GM04503 (cell line): ENCODE results near the gene WDR48.

Experiments
- DNase-seq: peaks from one replicate; pipeline ENCODE4 v3.0.0-alpha.2; 2012; ENCODE audit warnings: low read depth

WDR48 gene

DNA sequence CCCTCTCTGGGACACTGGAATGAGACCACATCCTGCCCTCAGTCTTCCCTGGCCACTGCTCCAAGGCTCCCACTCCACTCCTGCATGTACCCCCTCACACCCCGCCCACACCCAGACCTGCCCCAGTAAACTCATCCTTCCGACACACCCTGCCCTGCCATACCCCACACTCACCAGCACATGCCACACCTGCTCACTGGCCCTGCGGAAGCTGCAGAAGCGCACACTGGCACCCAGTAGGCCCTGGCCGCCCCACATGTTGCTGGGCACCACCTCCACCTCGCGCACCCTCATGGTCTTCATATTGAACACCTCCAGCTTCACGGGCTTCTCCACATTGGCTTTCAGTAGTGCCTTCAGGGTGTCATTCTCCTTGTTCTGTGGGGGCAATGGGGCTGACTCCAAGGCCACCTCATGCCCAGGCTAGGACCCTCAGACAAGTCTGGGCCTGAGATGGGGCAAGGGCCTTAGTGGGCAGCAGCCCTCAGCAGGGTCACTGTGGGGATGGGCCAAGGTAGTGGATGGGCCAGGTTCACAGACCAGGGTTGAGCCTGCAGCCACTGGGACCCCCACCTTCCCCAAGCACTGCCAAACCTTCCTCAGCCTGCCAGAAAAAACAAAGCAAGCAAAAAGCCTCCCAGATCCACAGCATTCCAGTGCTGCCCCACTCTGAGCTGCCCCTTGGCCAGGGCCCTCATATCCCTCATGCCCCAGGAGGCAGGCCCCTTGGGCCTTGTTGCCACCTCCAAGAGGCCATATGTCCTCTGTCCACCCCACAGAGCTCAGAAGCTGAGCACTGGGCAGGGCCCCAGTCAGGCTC lies 50.9 kb downstream of the WDR48 start:
- DNase-seq = no peak

DNA sequence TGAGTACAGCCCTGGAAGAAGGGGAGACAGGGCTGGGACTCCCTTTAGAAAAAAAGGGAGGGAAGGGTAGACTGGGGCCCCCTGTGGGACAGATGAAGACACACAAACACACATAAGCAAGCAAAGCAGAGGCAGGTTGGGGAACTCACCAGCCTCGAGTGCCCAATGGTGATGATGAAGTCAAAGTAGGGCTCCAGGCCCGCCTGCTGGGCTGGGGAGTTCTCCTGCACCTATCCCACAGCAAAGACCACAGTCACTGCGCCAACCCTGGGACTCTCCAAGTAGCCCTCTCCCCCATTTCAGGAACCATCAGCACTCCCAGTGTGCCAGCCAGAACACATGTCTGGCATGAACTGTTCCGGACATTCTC lies 51.5 kb downstream of the WDR48 start:
- no peak for DNase-seq

DNA sequence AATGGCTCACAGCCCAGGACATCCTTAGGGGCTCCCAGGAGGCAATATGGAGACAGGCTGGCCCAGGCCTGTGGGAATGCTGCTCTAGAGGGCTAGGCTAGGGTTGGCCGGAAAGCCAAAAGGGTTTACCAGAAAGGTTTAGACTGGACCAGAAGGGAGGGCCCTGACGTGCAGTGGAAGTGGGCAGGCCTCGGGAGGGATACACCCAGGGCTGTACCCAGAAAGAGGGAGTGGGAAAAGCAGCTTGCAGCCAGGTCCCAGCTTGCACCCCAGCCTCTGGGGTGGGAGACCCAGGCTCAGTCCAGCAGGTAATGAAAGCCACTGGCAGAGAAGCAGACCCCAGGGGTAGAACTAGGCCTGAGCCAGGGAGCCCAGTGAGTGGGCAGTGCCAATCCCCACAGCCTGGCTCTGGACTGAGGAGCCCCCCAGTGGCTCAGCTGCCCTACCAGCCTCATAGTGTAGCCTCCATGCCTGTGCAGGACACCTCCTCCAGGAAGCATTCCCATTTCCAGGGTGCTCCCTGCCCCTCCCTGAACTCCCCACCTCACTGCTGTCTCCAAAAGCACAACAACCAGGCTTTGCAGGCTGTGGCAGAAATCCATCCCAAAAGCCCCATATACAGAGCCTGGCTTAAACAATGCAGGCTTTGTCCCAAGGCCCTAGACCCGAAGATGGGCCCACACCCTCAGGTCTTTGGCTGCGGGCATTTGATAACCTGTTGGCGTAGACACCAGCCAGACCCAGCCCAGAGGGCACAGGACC lies 52.2 kb downstream of the WDR48 start:
- DNase-seq = no peak

- DNase-seq = no peak
Observed at GRCh38 chr3:39104961-39105686, 53.3 kb downstream of the WDR48 start.

GRCh38 chr3:39105687-39106063 lies 53.9 kb downstream of the WDR48 start:
- DNase-seq = no peak

GRCh38 chr3:39106281-39106811 lies 54.5 kb downstream of the WDR48 start:
- DNase-seq = no peak

- DNase-seq = no peak
Observed at GRCh38 chr3:39106851-39107387, 55.1 kb downstream of the WDR48 start.

DNA sequence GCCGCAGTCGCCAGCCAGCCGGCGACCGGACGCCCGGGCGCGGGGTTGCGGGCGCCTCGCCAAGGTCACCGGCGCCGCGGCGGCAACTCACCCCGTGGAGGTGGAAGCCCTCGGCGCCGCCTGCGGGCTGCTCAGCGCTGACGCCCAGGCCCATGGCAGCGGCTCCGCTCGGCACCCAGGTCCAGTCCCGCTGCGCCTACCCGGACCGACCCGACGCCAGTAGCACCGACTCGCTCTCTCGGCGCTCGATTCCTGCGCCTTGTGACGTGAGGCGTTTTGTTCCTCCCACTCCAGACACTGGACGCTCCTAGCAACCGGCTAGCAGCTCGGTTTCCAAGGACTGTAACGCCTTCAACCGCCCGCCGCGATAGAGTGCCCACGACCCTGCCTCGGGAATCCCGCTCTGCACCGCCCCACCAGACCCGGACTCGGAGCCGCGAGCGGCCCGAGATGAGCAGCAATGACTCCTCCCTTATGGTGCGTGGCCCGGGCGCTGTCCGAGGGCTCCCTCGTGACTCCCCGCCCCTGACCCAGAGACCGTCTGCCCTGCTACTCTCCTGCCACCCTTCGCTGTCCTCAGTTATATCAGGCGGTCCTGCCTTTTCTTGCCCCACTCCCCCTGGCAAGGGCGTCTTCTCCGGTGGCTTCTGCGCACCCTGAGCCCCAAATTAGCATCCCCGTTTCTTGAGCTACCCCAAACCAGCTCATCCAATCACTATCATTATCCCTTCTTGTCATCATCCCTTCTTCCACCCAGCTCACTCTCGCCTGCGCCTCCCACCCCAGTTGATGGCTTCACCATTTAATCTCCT lies 55.8 kb downstream of the WDR48 start, which contains the start of the genes GORASP1 and TTC21A:
TSS of gene GORASP1 (minus strand) at position 240 of the 812 bp plus-strand sequence. CDS start at position 154, 86 bp downstream.
TSS of gene TTC21A (plus strand) at position 293 of the 812 bp plus-strand sequence. CDS start at position 451, 158 bp downstream.
- DNase-seq = peak; percentile 65

GRCh38 chr3:39108200-39108710 lies 56.4 kb downstream of the WDR48 start:
- no peak for DNase-seq

GRCh38 chr3:39109086-39109485 lies 57.3 kb downstream of the WDR48 start:
- no peak for DNase-seq

DNA sequence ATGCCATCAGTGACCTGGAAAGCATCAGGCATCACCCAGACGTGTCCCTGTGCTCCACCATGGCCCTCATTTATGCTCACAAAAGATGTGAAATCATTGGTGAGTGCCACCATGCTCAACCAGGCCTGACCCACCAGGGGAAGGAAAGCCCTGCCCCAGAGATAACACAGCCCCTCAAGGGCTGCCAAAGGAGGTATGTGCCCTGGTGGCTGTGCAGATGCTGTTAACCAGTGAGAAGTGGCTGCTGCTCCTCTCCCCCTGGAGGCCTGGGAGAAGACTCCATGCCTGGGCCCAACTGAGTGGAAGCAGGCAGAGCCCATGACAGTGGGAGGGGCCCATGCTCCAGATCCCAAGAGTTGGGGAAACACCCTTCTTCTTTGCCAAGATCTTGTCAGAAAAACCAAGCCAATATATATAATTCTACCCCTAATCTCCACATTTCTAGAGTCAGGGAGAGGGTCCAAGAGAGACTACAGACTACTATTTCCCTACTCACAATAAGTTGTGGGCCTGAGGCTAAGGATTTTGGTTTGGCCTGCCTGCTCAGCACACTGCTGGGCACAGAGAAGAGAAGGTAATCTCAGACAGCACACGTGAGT lies 58.3 kb downstream of the WDR48 start:
- DNase-seq = no peak

DNA sequence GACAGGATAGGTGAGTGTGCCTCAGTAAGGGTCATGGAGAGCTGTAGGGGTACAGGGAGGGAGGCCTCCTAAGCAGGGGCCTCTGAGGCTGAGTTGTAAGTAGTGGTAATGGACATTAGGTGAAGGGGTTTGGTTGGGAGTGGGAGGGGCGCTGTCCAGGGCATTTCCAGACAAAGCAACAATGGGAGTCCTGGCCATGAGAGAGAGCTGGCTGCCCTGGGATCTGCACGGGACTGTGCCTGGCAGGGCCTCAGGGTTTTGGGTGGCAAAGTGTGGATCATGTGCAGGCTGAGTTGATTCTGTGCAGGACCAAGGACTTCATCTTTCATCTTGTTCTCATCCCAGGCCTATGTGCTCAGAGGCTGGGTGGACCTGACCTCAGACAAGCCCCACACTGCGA lies 60.3 kb downstream of the WDR48 start:
- DNase-seq = no peak

- DNase-seq = no peak
Observed at GRCh38 chr3:39112535-39112934, 60.7 kb downstream of the WDR48 start.

- DNase-seq = no peak
Observed at GRCh38 chr3:39113291-39113690, 61.5 kb downstream of the WDR48 start.

DNA sequence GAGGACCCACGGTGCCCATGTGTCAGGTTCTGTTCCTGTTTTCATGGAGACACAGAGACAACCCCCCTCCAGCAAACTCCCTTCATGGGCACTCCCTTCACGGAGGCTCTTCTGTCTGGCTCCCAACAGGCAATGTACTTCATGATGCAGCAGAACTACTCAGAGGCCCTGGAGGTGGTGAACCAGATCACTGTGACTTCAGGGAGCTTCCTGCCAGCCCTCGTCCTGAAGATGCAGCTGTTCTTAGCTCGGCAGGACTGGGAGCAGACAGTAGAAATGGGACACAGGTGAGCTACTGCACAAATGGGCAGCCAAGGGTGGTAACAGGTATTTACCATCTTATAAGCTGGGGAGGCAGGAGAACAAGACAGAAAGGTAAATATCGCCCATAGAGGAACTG lies 62.6 kb downstream of the WDR48 start:
- no peak for DNase-seq

GRCh38 chr3:39115870-39116269 lies 64.1 kb downstream of the WDR48 start:
- no peak for DNase-seq

- DNase-seq = no peak
Observed at GRCh38 chr3:39118079-39118478, 66.3 kb downstream of the WDR48 start.

DNA sequence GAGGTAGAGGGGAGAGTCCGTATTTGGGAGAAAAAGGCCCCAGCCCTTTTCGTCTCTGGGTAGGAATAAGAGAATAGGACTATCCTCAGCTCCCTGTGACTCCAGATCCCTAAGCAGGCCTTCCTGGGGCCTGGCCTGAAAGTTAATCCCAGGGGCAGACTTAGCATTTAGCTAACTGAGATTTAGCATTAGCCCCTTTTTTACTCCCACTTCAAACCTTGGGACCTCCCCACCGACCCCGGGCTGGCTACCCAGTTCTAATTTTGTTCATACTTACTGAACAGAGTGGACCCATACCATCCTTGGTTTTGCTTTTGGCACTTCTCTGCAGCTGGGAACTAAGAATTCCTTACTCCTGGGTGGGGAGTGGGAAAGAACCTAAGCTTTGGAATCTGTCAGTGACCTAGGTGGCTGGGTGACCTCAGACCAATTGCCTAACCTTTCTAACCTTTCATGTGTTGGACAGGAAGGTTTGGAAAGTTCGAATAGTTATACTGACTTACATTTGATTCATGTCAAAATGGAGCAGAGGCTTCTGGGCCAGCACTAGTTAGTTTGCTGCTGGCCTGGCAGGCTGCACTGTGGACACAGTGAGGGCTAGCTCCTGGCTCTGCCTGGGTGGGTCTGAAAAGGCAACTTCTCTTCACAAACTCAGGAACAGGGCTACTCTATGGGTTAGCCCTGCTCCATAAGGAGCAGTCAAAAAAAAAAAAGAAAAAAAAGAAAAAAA lies 67.3 kb downstream of the WDR48 start:
- no peak for DNase-seq

GRCh38 chr3:39121621-39122020 lies 69.8 kb downstream of the WDR48 start:
- no peak for DNase-seq

GRCh38 chr3:39122813-39123212 lies 71.0 kb downstream of the WDR48 start:
- no peak for DNase-seq
